Osteocyte (in vitro differentiated cells): ENCODE measurements around the gene VTCN1. TPM values are rescaled to one million over a fixed set of nuclear protein-coding genes. Genes with fewer than 3 reads are reported as not detected.

ENCODE experiments used
- DNase-seq: peaks from one replicate; pipeline ENCODE4 v3.0.0; 2021; ENCODE audit warnings: mixed read lengths; ENCODE audit not compliant: unreplicated experiment; ENCODE audit errors: extremely low spot score
- H3K27ac Mint-ChIP-seq: one replicate; pipeline ENCODE4 v1.8.0; 2021; ENCODE audit warnings: mild to moderate bottlenecking, mixed read lengths; ENCODE audit not compliant: unreplicated experiment
- H3K27me3 Mint-ChIP-seq: one replicate; pipeline ENCODE4 v1.8.0; 2021; ENCODE audit warnings: mixed read lengths; ENCODE audit not compliant: unreplicated experiment
- H3K36me3 Mint-ChIP-seq: one replicate; pipeline ENCODE4 v1.8.0; 2021; ENCODE audit warnings: mixed read lengths; ENCODE audit not compliant: unreplicated experiment
- H3K4me1 Mint-ChIP-seq: one replicate; pipeline ENCODE4 v1.8.0; 2021; ENCODE audit warnings: mixed read lengths; ENCODE audit not compliant: unreplicated experiment
- H3K4me3 Mint-ChIP-seq: one replicate; pipeline ENCODE4 v1.8.0; 2021; ENCODE audit warnings: mild to moderate bottlenecking, moderate library complexity, mixed read lengths; ENCODE audit not compliant: unreplicated experiment
- H3K9me3 Mint-ChIP-seq: one replicate; pipeline ENCODE4 v1.8.0; 2021; ENCODE audit warnings: mixed read lengths; ENCODE audit not compliant: unreplicated experiment
- CTCF ChIP-seq: fragments of 200-600 bp; sonication (generic); IDR thresholded peaks from 2 replicates; pipeline ENCODE4 v1.5.0; 2021; ENCODE audit warnings: antibody characterized with exemption, mild to moderate bottlenecking, moderate library complexity
- total RNA-seq: library from RNA; stranded (reverse); gene quantifications from 2 replicates; pipeline ENCODE4 v1.2.1, GENCODE V29; 2021

Gene VTCN1
- total RNA-seq, 1 donor from 2014 or later, result not detected

GRCh38 chr1:117231312-117231711 is 20.6 kb upstream of the VTCN1 start:
- no peak overlapping the region for H3K27ac Mint-ChIP-seq
- no peak for TF ChIP-seq CTCF
- H3K27me3 Mint-ChIP-seq, result peaks cover 4% of the 10 kb centered on the region
- no peak for DNase-seq
- H3K4me1 Mint-ChIP-seq, result no peaks in the 10 kb centered on the region
- no peaks in the 10 kb centered on the region for H3K36me3 Mint-ChIP-seq
- H3K4me3 Mint-ChIP-seq, result no peak overlapping the region
- H3K9me3 Mint-ChIP-seq, result peaks cover 4% of the 10 kb centered on the region

GRCh38 chr1:117229217-117229616 is 18.5 kb upstream of the VTCN1 start:
- Mint-ChIP-seq H3K4me3 (no peak overlapping the region), H3K4me1 (no peaks in the 10 kb centered on the region), H3K27me3 (peaks cover 4% of the 10 kb centered on the region), H3K27ac (no peak overlapping the region), H3K36me3 (no peaks in the 10 kb centered on the region), H3K9me3 (peaks cover 4% of the 10 kb centered on the region)
- no peak for TF ChIP-seq CTCF
- no peak for DNase-seq

GRCh38 chr1:117225931-117226330 is 15.2 kb upstream of the VTCN1 start:
- no peak overlapping the region for H3K27ac Mint-ChIP-seq
- no peak for TF ChIP-seq CTCF
- H3K4me1 Mint-ChIP-seq, result no peaks in the 10 kb centered on the region
- no peak overlapping the region for H3K4me3 Mint-ChIP-seq
- H3K27me3 Mint-ChIP-seq, result peaks cover 4% of the 10 kb centered on the region
- H3K9me3 Mint-ChIP-seq, result no peaks in the 10 kb centered on the region
- H3K36me3 Mint-ChIP-seq, result no peaks in the 10 kb centered on the region
- DNase-seq, result no peak

GRCh38 chr1:117216718-117217117 is 6.0 kb upstream of the VTCN1 start:
- peak; percentile 21 for DNase-seq
- no peak overlapping the region for H3K4me3 Mint-ChIP-seq
- H3K9me3 Mint-ChIP-seq, result peaks cover 6% of the 10 kb centered on the region
- H3K4me1 Mint-ChIP-seq, result no peaks in the 10 kb centered on the region
- H3K27me3 Mint-ChIP-seq, result peaks cover 5% of the 10 kb centered on the region
- no peak overlapping the region for H3K27ac Mint-ChIP-seq
- no peak for TF ChIP-seq CTCF
- H3K36me3 Mint-ChIP-seq, result no peaks in the 10 kb centered on the region

- Mint-ChIP-seq H3K36me3 (no peaks in the 10 kb centered on the region), H3K27ac (no peak overlapping the region), H3K4me3 (no peak overlapping the region), H3K27me3 (peaks cover 6% of the 10 kb centered on the region), H3K4me1 (no peaks in the 10 kb centered on the region), H3K9me3 (peaks cover 6% of the 10 kb centered on the region)
- TF ChIP-seq CTCF, result no peak
- peak; percentile 62 for DNase-seq
These were observed 5.2 kb upstream of the VTCN1 start for GRCh38 chr1:117215733-117216462.
